Stimulated activated CD8-positive, alpha-beta memory T cell treated with anti-CD3 and anti-CD28 coated beads, Interleukin-2, amount 100 ng/mL, for 48 hours (primary cell): ENCODE results near the gene AVL9.

Source experiments
- DNase-seq, 2 donors: peaks; one replicate each; pipeline ENCODE4 v3.0.0-alpha.2; 2020; ENCODE audit warnings: low read depth in 2 of 2

AVL9 gene

GRCh38 chr7:32533276-32534029 is 38.2 kb downstream of the AVL9 start:
- no peak for DNase-seq

- no peak for DNase-seq
Observed at GRCh38 chr7:32535162-32535702, 39.9 kb downstream of the AVL9 start.

- no peak for DNase-seq
Observed at GRCh38 chr7:32536016-32536415, 40.7 kb downstream of the AVL9 start.

GRCh38 chr7:32536585-32536984 is 41.3 kb downstream of the AVL9 start:
- no peak for DNase-seq

- no peak for DNase-seq
Observed at GRCh38 chr7:32537760-32538159, 42.5 kb downstream of the AVL9 start.

GRCh38 chr7:32539366-32539765 is 44.1 kb downstream of the AVL9 start:
- DNase-seq, result no peak

- no peak for DNase-seq
Observed at GRCh38 chr7:32539919-32540531, 44.7 kb downstream of the AVL9 start.

- DNase-seq, result no peak
Observed at GRCh38 chr7:32542595-32542994, 47.3 kb downstream of the AVL9 start.

GRCh38 chr7:32559480-32559879 is 64.2 kb downstream of the AVL9 start:
- DNase-seq, result no peak

GRCh38 chr7:32560075-32560474 is 64.8 kb downstream of the AVL9 start:
- DNase-seq, result no peak

- DNase-seq, result no peak
Observed at GRCh38 chr7:32561613-32562012, 66.3 kb downstream of the AVL9 start.

GRCh38 chr7:32564542-32564941 is 69.3 kb downstream of the AVL9 start:
- DNase-seq, result no peak

GRCh38 chr7:32569388-32570289 is 74.3 kb downstream of the AVL9 start:
- no peak for DNase-seq

GRCh38 chr7:32573110-32573687 is 77.9 kb downstream of the AVL9 start:
- no peak for DNase-seq

GRCh38 chr7:32574626-32575025 is 79.3 kb downstream of the AVL9 start:
- DNase-seq, result no peak

GRCh38 chr7:32577421-32577820 is 82.1 kb downstream of the AVL9 start:
- no peak for DNase-seq

GRCh38 chr7:32579776-32580175 is 84.5 kb downstream of the AVL9 start:
- DNase-seq, result no peak

GRCh38 chr7:32580646-32581045 is 85.4 kb downstream of the AVL9 start:
- no peak for DNase-seq

GRCh38 chr7:32582036-32582435 is 86.7 kb downstream of the AVL9 start:
- no peak for DNase-seq

- DNase-seq, result no peak
Observed at GRCh38 chr7:32583791-32584190, 88.5 kb downstream of the AVL9 start.

- no peak for DNase-seq
Observed at GRCh38 chr7:32586291-32587221, 91.3 kb downstream of the AVL9 start.
